NOMO-1 (cell line): Measurements from ENCODE around the gene OR9G1.
"Not testable (repeated sequence)": the region's sequence is repeated elsewhere in the genome, so short reads cannot be mapped to it uniquely, and the experiment has no call there.

ENCODE experiments used
- DNase-seq, 2 experiments: peaks; one replicate each; lab custom pipeline; 2025; ENCODE audit not compliant: unreplicated experiment in 2 of 2; lab: John Stamatoyannopoulos, UW

The OR9G1 gene

GRCh38 chr11:56698795-56699194, at the start of gene OR9G1:
OR9G1 (plus strand) TSS chr11:56699095; CDS start chr11:56700388, 1,293 bp downstream.
- DNase-seq, result no peak

DNA sequence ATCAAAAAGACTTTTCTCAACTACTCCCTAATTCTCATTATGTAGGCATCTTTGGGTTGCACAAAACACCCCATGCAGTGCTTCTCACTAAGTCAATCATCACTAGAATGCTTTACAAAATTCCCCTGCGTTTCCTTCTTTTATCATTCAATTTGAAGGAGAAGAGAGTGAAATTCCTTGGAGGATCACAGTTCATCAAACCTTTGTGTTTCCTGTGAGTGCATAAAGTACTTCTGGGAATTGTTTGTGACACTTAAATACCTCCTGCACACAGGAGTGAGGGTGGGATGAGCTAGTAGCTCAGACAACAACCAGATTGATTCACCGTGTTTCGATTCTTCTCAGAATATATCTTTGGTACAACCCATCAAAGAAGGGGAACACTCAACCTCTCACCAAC, 39.1 kb upstream of the OR9G1 start:
- no peak for DNase-seq

DNA sequence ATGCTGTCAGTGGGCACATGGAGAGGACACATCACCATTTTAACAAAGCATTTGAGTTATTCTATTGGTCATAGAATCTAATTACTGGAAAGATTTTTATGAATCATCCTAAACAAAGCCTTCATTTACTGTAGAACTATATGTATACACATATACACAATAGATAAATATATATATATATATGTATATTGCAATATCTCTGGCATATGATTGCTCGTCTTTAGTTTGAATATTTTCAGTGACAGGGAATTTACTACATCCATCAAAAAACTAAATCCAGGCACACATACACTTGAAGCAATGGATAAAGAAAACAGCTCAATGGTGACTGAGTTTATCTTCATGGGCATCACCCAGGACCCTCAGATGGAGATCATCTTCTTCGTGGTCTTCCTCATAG, 35.5 kb upstream of the OR9G1 start, which contains the start of gene OR5AR1:
TSS of gene OR5AR1 (plus strand) at position 301 of the 400 bp plus-strand sequence. CDS start at position 301, 0 bp downstream.
- DNase-seq, result no peak

DNA sequence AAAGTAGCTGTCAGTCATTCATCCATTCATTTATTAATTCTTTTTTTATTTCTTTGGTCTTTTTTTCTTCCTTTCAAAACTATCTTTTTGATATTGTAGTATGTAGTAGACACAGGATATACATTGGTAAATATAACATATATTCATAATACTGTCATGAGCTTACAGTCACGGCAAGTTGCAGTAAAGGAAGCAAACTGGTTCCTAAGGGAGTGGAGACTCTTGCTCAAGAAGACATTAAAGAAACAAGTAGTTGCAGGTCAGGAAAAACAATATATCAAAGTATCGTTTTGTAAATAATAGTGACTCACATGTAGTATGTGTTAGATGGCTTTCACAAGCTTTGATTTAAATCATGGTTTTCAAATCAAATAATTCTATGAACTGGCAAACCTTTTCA, 27.9 kb upstream of the OR9G1 start:
- no peak for DNase-seq

DNA sequence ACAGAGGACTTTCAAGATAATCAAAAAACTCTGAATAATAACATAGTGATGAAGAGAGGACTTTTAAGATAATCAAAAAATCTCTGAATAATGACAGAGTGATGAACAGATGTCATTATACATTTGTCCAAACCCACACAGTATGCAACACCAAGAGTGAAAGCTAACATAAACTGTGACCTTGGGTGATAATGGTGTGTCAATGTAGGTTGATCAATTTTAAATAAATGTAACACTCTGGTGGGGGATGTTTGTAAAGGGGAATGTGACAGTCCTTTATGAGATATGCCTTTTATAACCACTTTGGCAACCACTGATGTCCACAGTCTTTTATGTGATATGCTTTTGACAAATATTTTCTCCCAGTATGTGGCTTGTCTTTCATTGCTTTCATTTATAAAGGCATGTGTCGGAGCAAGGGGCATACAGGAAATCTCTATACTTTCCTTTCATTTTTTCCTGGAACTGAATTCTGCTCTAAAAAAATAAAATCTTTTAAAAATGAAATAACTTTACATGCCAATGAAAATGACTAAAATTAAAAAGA, 10.3 kb upstream of the OR9G1 start:
- no peak for DNase-seq

DNA sequence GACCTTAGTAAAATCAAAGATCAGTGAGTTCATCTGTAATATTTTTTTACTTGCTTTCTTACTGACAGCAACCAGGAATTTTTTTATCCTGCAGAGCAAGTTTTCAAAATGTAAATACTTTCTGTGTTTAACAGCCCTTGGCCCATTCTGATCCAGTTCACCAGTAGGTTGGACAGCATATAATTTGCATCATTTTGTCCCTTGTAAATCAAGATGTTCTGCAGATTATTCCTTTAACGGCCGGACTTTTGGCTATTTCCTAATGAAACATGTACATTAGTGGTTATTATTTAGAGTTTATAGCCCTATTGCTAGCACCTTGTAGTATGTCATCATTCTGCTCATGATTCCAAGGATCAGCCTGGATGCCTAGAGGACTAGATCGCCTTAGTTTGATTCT, 7.7 kb upstream of the OR9G1 start:
- DNase-seq, result not testable (repeated sequence)

GRCh38 chr11:56693428-56693827, 5.5 kb upstream of the OR9G1 start:
- no peak for DNase-seq

DNA sequence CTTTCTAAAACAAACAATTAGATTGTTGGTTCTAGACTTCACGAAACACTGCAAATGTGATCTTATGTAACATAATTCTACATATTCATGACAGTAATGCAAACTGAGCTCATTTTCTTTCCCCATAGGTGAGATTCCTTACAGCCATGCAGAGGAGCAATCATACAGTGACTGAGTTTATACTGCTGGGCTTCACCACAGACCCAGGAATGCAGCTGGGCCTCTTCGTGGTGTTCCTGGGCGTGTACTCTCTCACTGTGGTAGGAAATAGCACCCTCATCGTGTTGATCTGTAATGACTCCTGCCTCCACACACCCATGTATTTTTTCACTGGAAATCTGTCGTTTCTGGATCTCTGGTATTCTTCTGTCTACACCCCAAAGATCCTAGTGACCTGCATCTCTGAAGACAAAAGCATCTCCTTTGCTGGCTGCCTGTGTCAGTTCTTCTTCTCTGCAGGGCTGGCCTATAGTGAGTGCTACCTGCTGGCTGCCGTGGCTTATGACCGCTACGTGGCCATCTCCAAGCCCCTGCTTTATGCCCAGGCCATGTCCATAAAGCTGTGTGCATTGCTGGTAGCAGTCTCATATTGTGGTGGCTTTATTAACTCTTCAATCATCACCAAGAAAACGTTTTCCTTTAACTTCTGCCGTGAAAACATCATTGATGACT, 1.5 kb downstream of the OR9G1 start:
- no peak for DNase-seq

GRCh38 chr11:56700914-56701485, 2.1 kb downstream of the OR9G1 start:
- DNase-seq, result no peak

- no peak for DNase-seq
Measured at GRCh38 chr11:56705784-56706396, 7.0 kb downstream of the OR9G1 start.

DNA sequence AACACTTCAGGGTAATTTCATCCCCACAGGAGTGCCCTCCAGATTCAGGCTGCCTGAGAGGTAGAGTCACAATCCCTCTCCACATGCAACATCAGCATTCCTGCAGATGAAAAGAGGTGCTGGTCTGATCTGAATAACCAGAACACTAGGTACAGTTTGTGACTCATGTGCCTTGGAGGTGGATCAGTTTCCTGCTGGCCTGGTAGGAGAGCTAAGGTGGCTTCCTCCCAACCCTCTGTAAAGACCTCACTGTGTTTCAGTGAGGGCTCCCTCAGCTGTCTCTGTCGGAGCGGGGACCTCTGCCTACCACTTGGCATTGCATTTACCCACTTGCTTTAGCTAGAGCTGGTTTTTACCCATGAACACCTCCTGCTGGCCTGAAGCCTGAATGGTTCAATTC, 7.6 kb downstream of the OR9G1 start:
- no peak for DNase-seq

DNA sequence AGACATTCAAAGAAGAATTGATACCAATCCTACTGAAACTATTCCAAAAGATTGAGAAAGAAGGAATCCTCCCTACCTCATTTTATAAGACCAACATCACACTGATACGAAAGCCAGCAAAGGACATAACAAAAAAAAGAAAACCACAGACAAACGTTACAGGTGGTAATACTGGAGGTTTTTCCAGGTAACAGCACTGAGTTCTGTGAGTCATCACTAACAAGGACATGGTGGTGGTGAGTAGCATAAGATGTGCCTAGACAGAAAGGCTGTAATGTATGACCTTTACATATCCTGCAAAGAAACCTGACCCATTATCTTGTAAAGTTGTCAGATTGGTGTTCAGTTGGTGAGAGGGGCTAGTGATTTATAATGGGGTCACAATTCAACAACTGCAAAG, 15.3 kb downstream of the OR9G1 start:
- no peak for DNase-seq

DNA sequence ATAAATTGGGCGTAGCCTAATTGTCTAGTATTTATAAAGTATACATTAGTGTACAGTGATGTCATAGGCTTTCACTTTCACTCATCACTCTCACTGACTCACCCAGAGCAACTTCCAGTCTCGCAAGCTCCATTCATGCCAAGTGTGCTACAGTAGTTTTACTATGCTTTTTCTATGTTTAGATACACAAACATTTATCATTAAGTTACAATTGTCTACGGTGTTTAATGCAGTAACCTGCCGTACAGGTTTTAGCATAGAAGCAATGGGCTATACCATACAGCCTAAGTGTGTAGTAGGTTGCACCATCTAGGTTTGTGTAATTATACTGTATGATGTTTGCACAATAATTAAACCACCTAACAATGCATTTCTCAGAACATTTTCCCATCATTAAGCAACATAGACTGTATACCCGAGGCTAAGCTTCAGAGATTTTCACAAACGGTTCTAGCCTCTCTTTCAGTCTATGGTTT, 17.5 kb downstream of the OR9G1 start:
- no peak for DNase-seq

DNA sequence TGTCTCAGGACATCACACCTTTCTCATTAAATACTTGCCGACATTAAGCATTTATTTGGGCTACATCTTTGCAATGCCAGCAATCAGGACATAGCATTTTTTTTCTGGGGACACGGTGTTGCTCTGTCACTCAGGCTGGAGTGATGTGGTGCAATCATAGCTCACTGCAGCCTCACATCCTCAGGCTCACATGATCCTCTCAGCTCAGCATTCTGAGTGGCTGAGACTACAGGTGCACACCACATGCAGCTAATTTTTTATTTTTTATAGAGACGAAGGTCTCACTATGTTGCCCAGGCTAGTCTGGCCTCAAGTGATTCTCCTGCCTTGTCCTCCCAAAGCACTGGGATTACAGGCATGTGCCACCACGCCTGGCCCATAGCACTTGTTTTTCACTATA, 21.6 kb downstream of the OR9G1 start:
- no peak for DNase-seq

GRCh38 chr11:56740107-56740506, 41.2 kb downstream of the OR9G1 start:
- no peak for DNase-seq

GRCh38 chr11:56740886-56741285, 42.0 kb downstream of the OR9G1 start:
- no peak for DNase-seq

DNA sequence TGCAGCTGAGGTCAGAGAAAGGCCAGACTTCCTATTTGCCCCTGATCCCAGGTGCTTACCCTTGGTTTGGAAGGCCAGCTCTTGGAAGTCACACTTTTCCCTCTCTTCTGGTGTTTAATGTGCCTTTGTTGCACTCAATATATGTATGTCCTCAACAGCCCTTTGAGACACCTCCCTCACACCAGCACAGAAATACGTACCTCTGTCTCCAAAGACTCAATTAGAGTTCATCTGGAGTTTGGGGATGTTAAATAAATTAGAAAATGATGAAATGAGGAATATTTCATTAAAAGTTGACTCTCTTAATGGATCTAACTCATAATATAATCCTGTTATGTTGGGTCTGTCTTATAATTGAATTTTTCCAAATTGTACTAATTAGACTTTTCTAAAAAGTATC, 49.7 kb downstream of the OR9G1 start, which contains the start of gene OR9G4:
TSS of gene OR9G4 (minus strand) at position 101 of the 400 bp plus-strand sequence. CDS start 4,931 bp downstream, outside the sequence.
- DNase-seq, result no peak

DNA sequence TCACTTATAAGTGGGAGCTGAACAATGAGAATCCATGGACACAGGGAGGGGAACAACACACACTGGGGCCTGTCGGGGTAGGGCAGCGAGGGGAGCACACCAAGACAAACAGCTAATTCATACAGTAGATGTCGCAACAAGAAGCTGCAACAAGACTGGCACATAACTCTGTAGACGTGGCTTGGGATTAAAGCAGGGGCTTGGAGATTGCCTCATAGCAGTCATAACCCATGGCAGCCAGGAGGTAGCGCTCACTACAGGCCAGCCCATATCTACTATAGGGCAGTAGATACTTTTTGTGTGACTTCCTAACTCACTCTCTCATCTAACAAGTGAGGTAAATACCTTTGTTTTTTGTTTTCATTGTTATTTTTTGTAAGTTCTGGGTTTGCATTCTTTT, 51.3 kb downstream of the OR9G1 start:
- no peak for DNase-seq

GRCh38 chr11:56751480-56751879, 52.6 kb downstream of the OR9G1 start:
- no peak for DNase-seq
